IMR-90 (cell line): ENCODE measurements around the gene TRPM6.

ENCODE experiments used
- CEBPB ChIP-seq: IDR thresholded peaks from 2 replicates; pipeline ENCODE4 v1.6.1; 2012; ENCODE audit warnings: low read depth, low read length, improper control_type of control experiment
- CTCF ChIP-seq: conservative IDR thresholded peaks from 2 replicates; pipeline ENCODE4 v1.5.1; 2012; ENCODE audit warnings: mild to moderate bottlenecking, low read depth, low read length, improper control_type of control experiment
- MXI1 ChIP-seq: IDR thresholded peaks from 2 replicates; pipeline ENCODE4 v1.6.1; 2012; ENCODE audit warnings: low read depth, mild to moderate bottlenecking, low read length, moderate library complexity, borderline replicate concordance
- NFE2L2 ChIP-seq: fragments of 150-350 bp; IDR thresholded peaks from 2 replicates; pipeline ENCODE4 v1.6.1; 2016; ENCODE audit warnings: low read depth, mild to moderate bottlenecking, low read length
- POLR2A ChIP-seq: IDR thresholded peaks from 2 replicates; pipeline ENCODE4 v1.6.1; 2012; ENCODE audit warnings: mild to moderate bottlenecking, low read depth, low read length
- RAD21 ChIP-seq: IDR thresholded peaks from 2 replicates; pipeline ENCODE4 v1.6.1; 2012; ENCODE audit warnings: low read length, improper control_type of control experiment
- RFX5 ChIP-seq: IDR thresholded peaks from 2 replicates; pipeline ENCODE4 v1.8.0; 2012; ENCODE audit warnings: low read depth, mild to moderate bottlenecking, low read length, moderate library complexity

GRCh38 chr9:74742792-74743730 lies 144.7 kb downstream of the TRPM6 start:
- peak; percentile 72 for TF ChIP-seq CTCF
- TF ChIP-seq RFX5, result no peak
- no peak for TF ChIP-seq MXI1
- peak; percentile 65 for TF ChIP-seq RAD21
- no peak for TF ChIP-seq NFE2L2
- no peak for TF ChIP-seq POLR2A
- no peak for TF ChIP-seq CEBPB
